Right lobe of liver (tissue), 6 donors: ENCODE measurements around the gene SCAND1. TPM values are rescaled to one million over a fixed set of nuclear protein-coding genes. Genes with fewer than 3 reads are reported as not detected.
"Not testable (repeated sequence)": the region's sequence is repeated elsewhere in the genome, so short reads cannot be mapped to it uniquely, and the experiment has no call there.

Experiments
- ATAC-seq, 4 donors: fragments of 200-7000 bp; cut with Tn5 transposase; one replicate each; pipeline ENCODE4 v1.9.1; 2020; ENCODE audit warnings: mild to moderate bottlenecking in 4 of 4, moderate library complexity in 4 of 4
- DNase-seq, 3 donors: peaks; one replicate each; pipeline ENCODE4 v3.0.0-alpha.2; 2020
- H3K27ac ChIP-seq, 3 donors: fragments of 200-600 bp; one replicate each; pipeline ENCODE4 v1.8.0; 2022
- H3K27me3 ChIP-seq, 2 donors: fragments of 200-600 bp; one replicate each; pipeline ENCODE4 v1.8.0; 2022
- H3K36me3 ChIP-seq, 4 donors: fragments of 200-600 bp; sonication (generic) in 1 of 4; one replicate each; pipeline versions ENCODE4 v1.5.1 to v1.8.0; 2017 to 2022; ENCODE audit warnings: control low read depth in 1 of 4
- H3K4me1 ChIP-seq, 4 donors: fragments of 200-600 bp; sonication (generic) in 1 of 4; one replicate each; pipeline versions ENCODE4 v1.5.1 to v1.8.0; 2017 to 2022; ENCODE audit warnings: control low read depth in 1 of 4
- H3K4me3 ChIP-seq, 3 donors: fragments of 200-600 bp; one replicate each; pipeline ENCODE4 v1.8.0; 2022
- H3K9me3 ChIP-seq, 4 donors: fragments of 200-600 bp; sonication (generic) in 1 of 4; one replicate each; pipeline versions ENCODE4 v1.5.1 to v1.8.0; 2017 to 2022; ENCODE audit warnings: control low read depth in 1 of 4
- POLR2A ChIP-seq: fragments of 450-650 bp; IDR thresholded peaks from one replicate; pipeline ENCODE4 v1.6.1; 2017; ENCODE audit warnings: antibody characterized with exemption, mild to moderate bottlenecking
- WGBS: methylation state at CpG from one replicate; pipeline ENCODE4 v1.1.6; 2018; ENCODE audit warnings: low coverage, low lambda C conversion rate; ENCODE audit not compliant: insufficient coverage; ENCODE audit errors: missing lambda C conversion rate; 5-methylcytosine and 5-hydroxymethylcytosine counted together
- intact Hi-C, 2 donors: fragments of 100-400 bp; cut with DNase I; formaldehyde crosslinking; loops; one replicate each; pipeline versions ENCODE4 v1.11.2 to v1.14.1; 2022
- total RNA-seq, 6 experiments: library from RNA; depleted of rRNA in 2 of 6; stranded (reverse); fragments of >200 nt in 2 of 6; fragmentation: NEBNext Ultra II Directional in 3 of 6; extraction: Animal tissue kit (Norgen Biotek cat#: 25700) in 3 of 6; gene quantifications; one replicate each; pipeline versions ENCODE4 v1.1.0 to v1.2.4, GENCODE V29; 2016 to 2023
- TF ChIP-seq, protein P1 (sequence below), 4 donors: fragments of 200-600 bp in 3 of 4; fragments of 450-650 bp in 1 of 4; IDR thresholded peaks; one replicate each; pipeline versions ENCODE4 v1.5.1 to v1.8.0; 2016 to 2022; ENCODE audit warnings: antibody characterized with exemption in 4 of 4, mild to moderate bottlenecking in 2 of 4
- donor health status: DM: no; HTN: yes; CAD: no.
- donor health status: DM: no; HTN: no; CAD: no.
- donor health status: DM: no; HTN: no; CAD: no.
- donor health status: DM: no; HTN: yes; CAD: no.
- donor health status: DM: no; HTN: yes; CAD: no.

SCAND1 gene
- total RNA-seq, 6 experiments from 2014 or later: 35.5 to 106 (median 43.8) TPM

DNA sequence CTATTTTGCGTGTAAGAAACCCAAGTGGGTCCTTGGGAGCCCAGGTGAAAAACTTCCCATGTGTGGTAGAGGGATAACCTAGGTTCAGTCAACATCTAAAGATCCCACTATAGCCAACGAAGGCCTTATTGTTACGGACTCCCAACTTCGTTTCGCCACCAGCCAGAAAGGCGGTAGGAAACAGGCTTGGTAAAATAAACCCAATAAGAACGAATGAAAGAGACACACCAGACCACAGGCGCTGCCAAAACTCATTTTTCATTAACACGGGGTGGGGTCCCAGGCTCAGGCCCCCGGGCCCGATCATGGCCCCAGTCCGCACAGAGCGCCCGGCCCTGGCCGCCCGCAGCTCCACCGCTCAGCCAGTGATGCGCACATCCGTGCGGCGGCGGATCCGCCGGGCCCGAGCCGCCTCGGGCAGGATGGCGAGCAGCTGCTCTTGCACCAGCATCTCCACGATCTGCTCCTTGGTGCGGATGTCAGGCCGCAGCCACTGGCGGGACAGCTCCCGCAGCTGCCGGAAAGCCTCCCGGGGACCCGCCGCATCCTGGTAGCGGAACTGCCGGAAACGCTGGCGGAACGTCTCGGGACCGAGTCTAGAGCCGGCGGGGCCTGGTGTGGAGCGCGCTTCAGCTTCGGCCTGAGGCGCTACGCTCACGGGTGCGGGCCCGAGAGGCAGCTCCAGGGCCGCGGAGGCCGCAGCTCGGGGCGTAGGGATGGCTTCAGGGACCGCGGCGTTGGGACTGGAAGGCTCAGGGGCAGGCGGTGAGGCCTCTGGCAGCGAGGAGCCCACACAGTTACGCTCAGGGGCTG, 709 bp downstream of the SCAND1 start:
- Histone ChIP-seq H3K27ac (peak overlapping the region; percentile 97 to 99 (median 99)), H3K27me3 (no peaks in the 10 kb centered on the region), H3K4me1 (peaks cover 0 to 21% (median 2%) of the 10 kb centered on the region in 4 donors), H3K4me3 (peak overlapping the region; percentile 96 to 99 (median 97)), H3K9me3 (no peaks in the 10 kb centered on the region), H3K36me3 (no peaks in the 10 kb centered on the region)
- ATAC-seq (peak; percentile 33 to 47 (median 44)), DNase-seq (peak; percentile 64 to 77 (median 67))
- no peak for TF ChIP-seq POLR2A
- TF ChIP-seq, protein P1, sequence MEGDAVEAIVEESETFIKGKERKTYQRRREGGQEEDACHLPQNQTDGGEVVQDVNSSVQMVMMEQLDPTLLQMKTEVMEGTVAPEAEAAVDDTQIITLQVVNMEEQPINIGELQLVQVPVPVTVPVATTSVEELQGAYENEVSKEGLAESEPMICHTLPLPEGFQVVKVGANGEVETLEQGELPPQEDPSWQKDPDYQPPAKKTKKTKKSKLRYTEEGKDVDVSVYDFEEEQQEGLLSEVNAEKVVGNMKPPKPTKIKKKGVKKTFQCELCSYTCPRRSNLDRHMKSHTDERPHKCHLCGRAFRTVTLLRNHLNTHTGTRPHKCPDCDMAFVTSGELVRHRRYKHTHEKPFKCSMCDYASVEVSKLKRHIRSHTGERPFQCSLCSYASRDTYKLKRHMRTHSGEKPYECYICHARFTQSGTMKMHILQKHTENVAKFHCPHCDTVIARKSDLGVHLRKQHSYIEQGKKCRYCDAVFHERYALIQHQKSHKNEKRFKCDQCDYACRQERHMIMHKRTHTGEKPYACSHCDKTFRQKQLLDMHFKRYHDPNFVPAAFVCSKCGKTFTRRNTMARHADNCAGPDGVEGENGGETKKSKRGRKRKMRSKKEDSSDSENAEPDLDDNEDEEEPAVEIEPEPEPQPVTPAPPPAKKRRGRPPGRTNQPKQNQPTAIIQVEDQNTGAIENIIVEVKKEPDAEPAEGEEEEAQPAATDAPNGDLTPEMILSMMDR (IDR thresholded peaks at IDR 0.05): no peak
- under 1% methylated on average over 11 of the region's 65 CpGs for WGBS
- intact Hi-C loops: no loop called here

DNA sequence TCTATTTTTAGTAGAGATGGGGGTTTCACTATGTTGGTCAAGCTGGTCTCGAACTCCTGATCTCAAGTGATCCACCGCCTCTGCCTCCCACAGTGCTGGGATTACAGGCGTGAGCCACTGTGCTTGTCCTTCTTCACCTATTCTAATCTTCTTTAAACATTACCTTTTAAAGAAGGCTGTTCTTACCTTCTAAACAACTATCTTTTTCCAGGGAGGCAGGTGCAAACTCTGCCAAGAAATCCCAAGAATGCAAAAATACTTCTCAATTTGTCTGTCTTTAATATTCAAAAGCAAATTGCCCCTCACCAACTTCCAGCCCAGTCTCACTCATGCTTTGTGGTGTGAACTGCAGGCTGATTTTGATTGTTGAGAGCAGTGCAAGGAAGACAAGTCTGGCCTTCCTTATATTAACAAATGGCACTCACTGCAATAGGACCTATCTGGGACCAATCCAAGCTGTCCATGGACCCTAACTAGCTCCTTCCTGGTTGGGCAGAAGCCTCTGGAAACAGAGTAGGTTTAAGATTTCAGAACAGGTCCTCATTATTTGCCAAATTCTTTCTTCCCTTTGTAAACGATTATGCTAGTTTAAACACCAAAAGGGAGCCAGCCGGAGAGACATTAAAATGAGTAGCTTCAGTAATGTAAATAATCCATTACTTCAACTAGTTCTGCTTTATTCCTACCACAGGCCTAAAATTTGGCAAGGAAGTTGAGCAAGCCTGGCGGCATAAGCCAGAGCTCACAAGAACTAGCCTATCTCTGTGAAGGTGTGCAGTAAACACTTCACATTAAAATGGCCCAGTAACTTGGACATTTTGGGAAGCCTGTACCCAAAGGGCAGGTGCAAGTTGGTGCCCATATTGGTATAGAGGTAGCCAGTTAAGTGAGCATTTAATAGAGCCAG, 1.6 kb downstream of the SCAND1 start:
- no peak for DNase-seq
- intact Hi-C loops: no loop called here
- H3K4me3 ChIP-seq: peak overlapping the region; percentile 96 to 99 (median 97)
- TF ChIP-seq, protein P1 (IDR thresholded peaks at IDR 0.05): no peak
- no peak for TF ChIP-seq POLR2A
- no peaks in the 10 kb centered on the region for H3K9me3 ChIP-seq
- no peaks in the 10 kb centered on the region for H3K36me3 ChIP-seq
- no peaks in the 10 kb centered on the region for H3K27me3 ChIP-seq
- no peak for ATAC-seq
- H3K27ac ChIP-seq: peak overlapping the region; percentile 97 to 99 (median 99)
- peaks cover 0 to 24% (median 2%) of the 10 kb centered on the region in 4 donors for H3K4me1 ChIP-seq
- WGBS: 32% methylated on average over 5 of the region's 6 CpGs

DNA sequence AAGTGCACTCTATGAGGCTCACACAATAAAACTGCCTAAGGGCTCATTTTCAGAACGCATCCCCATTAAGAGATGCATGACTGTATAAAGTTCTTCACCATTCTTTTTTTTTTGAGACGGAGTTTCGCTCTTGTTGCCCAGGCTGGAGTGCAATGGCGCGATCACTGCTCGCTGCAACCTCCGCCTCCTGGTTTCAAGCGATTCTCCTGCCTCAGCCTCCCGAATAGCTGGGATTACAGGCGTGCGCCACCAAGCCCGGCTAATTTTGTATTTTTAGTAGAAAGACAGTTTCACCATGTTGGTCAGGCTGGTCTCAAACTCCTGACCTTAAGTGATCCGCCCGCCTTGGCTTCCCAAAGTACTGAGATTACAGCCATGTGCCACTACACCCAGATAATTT, 2.2 kb downstream of the SCAND1 start:
- intact Hi-C loops, H3K36me3 ChIP-seq, H3K27me3 ChIP-seq, DNase-seq, H3K4me3 ChIP-seq, H3K27ac ChIP-seq, H3K9me3 ChIP-seq, ATAC-seq: not testable (repeated sequence)
- 95% methylated on average over 14 of the region's 14 CpGs for WGBS
- peaks cover 0 to 29% (median 2%) of the 10 kb centered on the region in 4 donors for H3K4me1 ChIP-seq

DNA sequence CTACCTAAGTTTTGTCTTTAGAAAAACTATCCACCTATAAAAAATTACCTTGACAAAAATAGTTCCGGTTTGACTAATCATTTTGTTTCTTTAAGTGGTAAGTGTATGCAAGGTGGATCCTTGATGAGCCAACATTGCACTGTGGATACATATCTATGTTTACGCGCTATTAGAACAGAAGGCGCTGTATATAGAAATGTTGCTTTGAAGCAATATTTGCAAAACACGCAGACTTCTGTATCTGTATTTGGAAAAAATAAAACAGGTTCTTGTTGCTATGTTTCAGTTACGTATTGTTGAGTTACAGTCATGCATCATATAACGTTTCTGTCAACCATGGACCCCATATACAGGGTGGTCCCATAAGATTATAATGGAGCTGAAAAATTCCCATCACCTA, 4.2 kb downstream of the SCAND1 start:
- H3K4me1 ChIP-seq: peaks cover 0 to 24% (median 2%) of the 10 kb centered on the region in 4 donors

More for the DNA sequence above, 4.2 kb downstream of the SCAND1 start:
- Histone ChIP-seq H3K36me3 (no peaks in the 10 kb centered on the region), H3K27me3 (no peaks in the 10 kb centered on the region), H3K27ac (no peak overlapping the region), H3K4me3 (no peak overlapping the region), H3K9me3 (no peaks in the 10 kb centered on the region)
- TF ChIP-seq, protein P1 (IDR thresholded peaks at IDR 0.05): no peak
- no peak for TF ChIP-seq POLR2A
- DNase-seq (no peak), ATAC-seq (no peak)
- WGBS: 95% methylated on average over 7 of the region's 7 CpGs
- intact Hi-C loops: no loop called here
